K562 (cell line): ENCODE results near the gene PRRC2B. TPM values are rescaled to one million over a fixed set of nuclear protein-coding genes. Genes with fewer than 3 reads are reported as not detected.

Experiments
- ATAC-seq: fragments of 200-7000 bp; cut with Tn5 transposase; 3 replicates; pipeline ENCODE4 v1.9.1; 2020; ENCODE audit warnings: moderate library complexity
- BruUV-seq: library from RNA; stranded (reverse); fragments of 400-500 nt; replicated peaks from 2 replicates; lab custom pipeline; 2021; lab: Mats Ljungman, UMichigan
- CTCF ChIA-PET: fragments of 300-600 bp; formaldehyde crosslinking; extraction: SDS; loops from one replicate; lab custom pipeline; 2021; ENCODE audit warnings: low intra/inter-chr PET ratio; lab: Yijun Ruan, JAX
- POLR2A ChIA-PET: fragments of 300-600, 350-650 bp; sonication (Branson Sonifier 250); formaldehyde crosslinking; extraction: SDS; loops from one replicate; lab custom pipeline; 2021; ENCODE audit warnings: antibody characterized with exemption, inconsistent platforms; lab: Yijun Ruan, JAX
- DNase-seq, 4 experiments: peaks; one replicate each; pipeline versions ENCODE4 v3.0.0 to v3.0.0-alpha.2; 2011 to 2018; ENCODE audit warnings: low spot score in 3 of 4, mixed read lengths in 3 of 4; ENCODE audit errors: extremely low read depth in 1 of 4
- FAIRE-seq: peaks from 2 replicates; lab custom pipeline; 2011; peaks lifted over from hg19 to GRCh38; lab: Jason Lieb, UNC
- H2AFZ ChIP-seq: 2 replicates; pipeline ENCODE4 v1.6.0; 2011; ENCODE audit warnings: low read depth, low read length, control low read depth, inconsistent platforms
- H3K27ac ChIP-seq: fragments of 200-600 bp; 3 replicates; pipeline ENCODE4 v1.8.0; 2011; ENCODE audit warnings: low read depth, mild to moderate bottlenecking, control low read depth, inconsistent platforms, low read length, moderate library complexity, mixed read lengths; ENCODE audit errors: extremely low read depth
- H3K27me3 ChIP-seq, 2 experiments: fragments of 300-600 bp in 1 of 2; 2 replicates in 1 of 2; 3 replicates in 1 of 2; pipeline versions ENCODE4 v1.6.0 to v1.8.0; 2011; ENCODE audit warnings: inconsistent platforms in 2 of 2, low read length in 2 of 2, mild to moderate bottlenecking in 1 of 2, mixed read lengths in 1 of 2, moderate library complexity in 1 of 2; ENCODE audit not compliant: control insufficient read depth in 2 of 2, insufficient read depth in 2 of 2
- H3K36me3 ChIP-seq: fragments of 300-600 bp; 3 replicates; pipeline ENCODE4 v1.8.0; 2011; ENCODE audit warnings: mild to moderate bottlenecking, low read length, inconsistent platforms; ENCODE audit not compliant: control insufficient read depth, insufficient read depth
- H3K4me1 ChIP-seq, 2 experiments: fragments of 200-600 bp in 1 of 2; replicated peaks in 1 of 2; 2 replicates in 1 of 2; 3 replicates in 1 of 2; pipeline versions ENCODE4 v1.5.1 to v1.8.0; 2011; ENCODE audit warnings: inconsistent platforms in 2 of 2, low read length in 2 of 2, mild to moderate bottlenecking in 1 of 2, mixed read lengths in 1 of 2, moderate library complexity in 1 of 2; ENCODE audit not compliant: control insufficient read depth in 2 of 2, insufficient read depth in 2 of 2
- H3K4me2 ChIP-seq: 2 replicates; pipeline ENCODE4 v1.6.1; 2011; ENCODE audit warnings: low read length, control low read depth, inconsistent platforms, mixed read lengths; ENCODE audit not compliant: insufficient read depth
- H3K4me3 ChIP-seq: fragments of 200-600 bp; sonication (generic), shearing (Covaris generic); 2 replicates; pipeline ENCODE4 v1.5.1; 2016; ENCODE audit warnings: control low read depth, inconsistent platforms
- H3K79me2 ChIP-seq: fragments of 200-600 bp; 3 replicates; pipeline ENCODE4 v1.8.0; 2011; ENCODE audit warnings: low read length, inconsistent platforms; ENCODE audit not compliant: control insufficient read depth, insufficient read depth
- H3K9ac ChIP-seq, 2 experiments: 2 replicates each; pipeline versions ENCODE4 v1.6.0 to v1.6.1; 2011; ENCODE audit warnings: low read depth in 2 of 2, low read length in 2 of 2, control low read depth in 1 of 2, inconsistent platforms in 1 of 2, mild to moderate bottlenecking in 1 of 2, mixed read lengths in 1 of 2; ENCODE audit not compliant: insufficient read depth in 1 of 2
- H3K9me1 ChIP-seq: one replicate; pipeline ENCODE4 v1.6.0; 2011; ENCODE audit warnings: inconsistent platforms, mild to moderate bottlenecking, low read length, moderate library complexity; ENCODE audit not compliant: control insufficient read depth, insufficient read depth
- H3K9me3 ChIP-seq: replicated peaks from 2 replicates; pipeline ENCODE4 v1.5.1; 2011; ENCODE audit warnings: low read depth, low read length, inconsistent platforms; ENCODE audit not compliant: control insufficient read depth, insufficient read depth
- H4K20me1 ChIP-seq: replicated peaks from 2 replicates; pipeline ENCODE4 v1.6.1; 2011; ENCODE audit warnings: low read length, inconsistent platforms, mixed read lengths; ENCODE audit not compliant: control insufficient read depth, insufficient read depth
- CBX1 ChIP-seq: sonication (generic); IDR thresholded peaks from 2 replicates; pipeline ENCODE4 v1.6.1; 2016; ENCODE audit warnings: antibody characterized with exemption, low read depth, mild to moderate bottlenecking
- CEBPG ChIP-seq, 3 experiments: fragments of 200-800 bp in 1 of 3; sonication (Bioruptor generic) in 1 of 3; sonication (generic) in 1 of 3; formaldehyde crosslinking in 1 of 3; IDR thresholded peaks in 2 of 3; conservative IDR thresholded peaks in 1 of 3; 2 replicates each; pipeline versions ENCODE4 v1.6.1 to v1.8.0; 2016 to 2022; ENCODE audit warnings: missing compliant biosample characterization in 2 of 3, missing genetic modification characterization in 2 of 3, mild to moderate bottlenecking in 1 of 3, missing genetic modification reagents in 1 of 3
- CHCHD3 ChIP-seq: fragments of 250-450 bp; sonication (Bioruptor Pico); IDR thresholded peaks from 2 replicates; pipeline ENCODE4 v2.1.2; 2022; ENCODE audit warnings: mild to moderate bottlenecking
- CHD2 ChIP-seq: IDR thresholded peaks from 2 replicates; pipeline ENCODE4 v1.6.1; 2011; ENCODE audit warnings: low read depth, low read length
- MIER1 ChIP-seq: fragments of 450-650 bp; IDR thresholded peaks from 2 replicates; pipeline ENCODE4 v1.6.1; 2016; ENCODE audit warnings: antibody characterized with exemption, mild to moderate bottlenecking, low read depth
- NFATC3 ChIP-seq: fragments of 450-650 bp; IDR thresholded peaks from 2 replicates; pipeline ENCODE4 v1.6.1; 2017; ENCODE audit warnings: mild to moderate bottlenecking
- NR2C2 ChIP-seq, 2 experiments: fragments of 200-800 bp in 1 of 2; sonication (Bioruptor generic) in 1 of 2; sonication (generic) in 1 of 2; formaldehyde crosslinking in 1 of 2; IDR thresholded peaks; 2 replicates each; pipeline versions ENCODE4 v1.6.1 to v1.8.0; 2016 to 2022; ENCODE audit warnings: mild to moderate bottlenecking in 1 of 2, missing compliant biosample characterization in 1 of 2, missing genetic modification characterization in 1 of 2, missing genetic modification reagents in 1 of 2
- POLR2H ChIP-seq: IDR thresholded peaks from 2 replicates; pipeline ENCODE4 v1.6.1; 2016; ENCODE audit warnings: missing genetic modification characterization, low read depth, mild to moderate bottlenecking, control low read depth, missing compliant biosample characterization, moderate library complexity
- TEAD1 ChIP-seq, 2 experiments: fragments of 450-650 bp in 1 of 2; sonication (generic) in 1 of 2; formaldehyde crosslinking; IDR thresholded peaks; 2 replicates each; pipeline versions ENCODE4 v1.4.0 to v1.8.0; 2020 to 2022; ENCODE audit warnings: mild to moderate bottlenecking in 2 of 2, missing genetic modification reagents in 1 of 2
- ZBTB8A ChIP-seq: fragments of 450-650 bp; IDR thresholded peaks from 2 replicates; pipeline ENCODE4 v1.6.1; 2018; ENCODE audit warnings: mild to moderate bottlenecking, moderate library complexity; ENCODE audit not compliant: partially characterized antibody
- ZKSCAN1 ChIP-seq: fragments of 150-350 bp; IDR thresholded peaks from 2 replicates; pipeline ENCODE4 v1.6.1; 2016; ENCODE audit warnings: low read depth, low read length
- ZNF583 ChIP-seq: fragments of 250-450 bp; sonication (Bioruptor Pico); IDR thresholded peaks from 2 replicates; pipeline ENCODE4 v1.4.0; 2020
- ZSCAN29 ChIP-seq: fragments of 450-650 bp; IDR thresholded peaks from 2 replicates; pipeline ENCODE4 v1.6.1; 2017
- WGBS: fragments of 100-300 bp; shearing (Covaris generic); methylation state at CpG from one replicate; pipeline ENCODE4 v1.1.6; 2016; ENCODE audit warnings: low coverage, mixed read lengths; ENCODE audit not compliant: insufficient coverage; ENCODE audit errors: missing lambda C conversion rate; 5-methylcytosine and 5-hydroxymethylcytosine counted together
- in situ Hi-C: fragments of 300-500 bp; cut with MboI; formaldehyde crosslinking; loops from 4 replicates; pipeline ENCODE4 v1.15.0; 2018; ENCODE audit warnings: inconsistent platforms, mixed read lengths
- intact Hi-C: fragments of 100-400 bp; cut with micrococcal nuclease; formaldehyde crosslinking; loops from 2 replicates; pipeline ENCODE4 v1.14.2; 2022
- polyA plus RNA-seq, 8 experiments: library from polyadenylated mRNA; depleted of rRNA in 4 of 8; stranded (reverse) in 5 of 8; unstranded in 3 of 8; fragments of >200 nt; fragmentation: Nextera tagmentation in 2 of 8; fragmentation: Illumina TruSeq in 1 of 8; extraction: Ambion mirVana in 2 of 8; extraction: Trizol in 1 of 8; gene quantifications; 2 replicates each; pipeline versions ENCODE4 v1.2.1 to v1.2.3, GENCODE V29; 2011 to 2014; ENCODE audit warnings: inconsistent platforms in 1 of 8, missing spikeins in 1 of 8
- total RNA-seq, 7 experiments: library from RNA; depleted of rRNA in 6 of 7; stranded (reverse); fragments of >200 nt in 6 of 7; fragmentation: Illumina TruSeq in 2 of 7; extraction: Trizol in 2 of 7; gene quantifications; 2 replicates each; pipeline versions ENCODE4 v1.2.1 to v1.2.3, GENCODE V29; 2011 to 2021; ENCODE audit warnings: low replicate concordance in 1 of 7
- TF ChIP-seq, protein P1 (sequence below): fragments of 250-450 bp; sonication (Bioruptor Pico); IDR thresholded peaks from 2 replicates; pipeline ENCODE4 v1.5.0; 2021; ENCODE audit warnings: mild to moderate bottlenecking, borderline replicate concordance
- TF ChIP-seq, protein P2 (sequence below): fragments of 250-450 bp; sonication (Bioruptor Pico); IDR thresholded peaks from 2 replicates; pipeline ENCODE4 v1.5.0; 2021; ENCODE audit warnings: mild to moderate bottlenecking, moderate library complexity
- TF ChIP-seq, protein P3 (sequence below): sonication (generic); formaldehyde crosslinking; IDR thresholded peaks from 2 replicates; pipeline ENCODE4 v1.8.1; 2023; ENCODE audit warnings: mild to moderate bottlenecking, missing genetic modification reagents

PRRC2B gene
- total and polyA plus RNA-seq, 9 of the 15 experiments (the other 6 are each of a cell fraction or from before 2014, with no cell fraction given), result 0.34 to 125 (median 30.9) TPM

DNA sequence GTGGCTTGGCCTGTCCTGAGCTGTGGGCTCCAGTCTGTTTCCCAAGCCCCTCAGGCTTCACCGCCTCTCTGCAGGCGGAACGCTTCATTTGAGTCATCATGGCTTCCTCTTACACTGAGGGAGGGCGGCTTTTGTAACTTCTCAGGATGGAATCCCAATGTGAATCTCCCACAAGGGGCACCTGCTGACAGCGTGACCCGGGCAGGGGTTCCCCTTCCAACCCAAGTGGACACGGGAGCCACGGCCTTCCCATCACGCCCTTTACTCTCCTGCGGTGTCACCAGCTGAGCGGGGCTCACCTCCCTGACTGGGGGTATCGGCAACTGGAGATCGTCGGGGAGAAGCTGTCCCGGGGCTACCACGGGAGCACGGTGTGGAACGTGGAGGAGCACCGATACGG is 124.7 kb downstream of the PRRC2B start:
- POLR2A ChIA-PET, result interaction anchor here (0.6 kb wide), 1 partner anchor 667 kb away, joined by 3 read pairs; no protein-coding TSS in a partner anchor
- Histone ChIP-seq H3K4me2 (no peak overlapping the region), H4K20me1 (no peaks in the 10 kb centered on the region), H2AFZ (no peak overlapping the region), H3K4me3 (no peak overlapping the region), H3K36me3 (peaks cover 81% of the 10 kb centered on the region; the same call in 2 of the 3 replicates), H3K27me3 (no peaks in the 10 kb centered on the region), H3K4me1 (peaks cover 0 to 10% of the 10 kb centered on the region in 2 experiments; a peak in 1 of 5 replicates), H3K27ac (no peak overlapping the region), H3K79me2 (no peaks in the 10 kb centered on the region), H3K9me1 (no peaks in the 10 kb centered on the region), H3K9ac (no peak overlapping the region; a peak in 1 of 4 replicates), H3K9me3 (no peaks in the 10 kb centered on the region)
- BruUV-seq, result no TSS peak
- no peak for FAIRE-seq
- DNase-seq, result no peak
- 91% methylated on average over 18 of the region's 20 CpGs for WGBS
- CTCF ChIA-PET, result no interaction called here
- in situ Hi-C loops, result loop anchor here (10.0 kb wide), 1 partner anchor 226 kb away; the partner anchor contains the start of gene RAPGEF1
- intact Hi-C loops, result no loop called here
- ATAC-seq, result no peak
- no peak for TF ChIP-seq CBX1
- TF ChIP-seq TEAD1 (CRISPR knock-in tag; IDR thresholded peaks at IDR 0.05), result no peak
- TF ChIP-seq, protein P1, sequence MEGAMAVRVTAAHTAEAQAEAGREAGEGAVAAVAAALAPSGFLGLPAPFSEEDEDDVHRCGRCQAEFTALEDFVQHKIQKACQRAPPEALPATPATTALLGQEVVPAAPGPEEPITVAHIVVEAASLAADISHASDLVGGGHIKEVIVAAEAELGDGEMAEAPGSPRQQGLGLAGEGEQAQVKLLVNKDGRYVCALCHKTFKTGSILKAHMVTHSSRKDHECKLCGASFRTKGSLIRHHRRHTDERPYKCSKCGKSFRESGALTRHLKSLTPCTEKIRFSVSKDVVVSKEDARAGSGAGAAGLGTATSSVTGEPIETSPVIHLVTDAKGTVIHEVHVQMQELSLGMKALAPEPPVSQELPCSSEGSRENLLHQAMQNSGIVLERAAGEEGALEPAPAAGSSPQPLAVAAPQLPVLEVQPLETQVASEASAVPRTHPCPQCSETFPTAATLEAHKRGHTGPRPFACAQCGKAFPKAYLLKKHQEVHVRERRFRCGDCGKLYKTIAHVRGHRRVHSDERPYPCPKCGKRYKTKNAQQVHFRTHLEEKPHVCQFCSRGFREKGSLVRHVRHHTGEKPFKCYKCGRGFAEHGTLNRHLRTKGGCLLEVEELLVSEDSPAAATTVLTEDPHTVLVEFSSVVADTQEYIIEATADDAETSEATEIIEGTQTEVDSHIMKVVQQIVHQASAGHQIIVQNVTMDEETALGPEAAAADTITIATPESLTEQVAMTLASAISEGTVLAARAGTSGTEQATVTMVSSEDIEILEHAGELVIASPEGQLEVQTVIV (CRISPR knock-in tag), result no peak
- TF ChIP-seq, protein P2, sequence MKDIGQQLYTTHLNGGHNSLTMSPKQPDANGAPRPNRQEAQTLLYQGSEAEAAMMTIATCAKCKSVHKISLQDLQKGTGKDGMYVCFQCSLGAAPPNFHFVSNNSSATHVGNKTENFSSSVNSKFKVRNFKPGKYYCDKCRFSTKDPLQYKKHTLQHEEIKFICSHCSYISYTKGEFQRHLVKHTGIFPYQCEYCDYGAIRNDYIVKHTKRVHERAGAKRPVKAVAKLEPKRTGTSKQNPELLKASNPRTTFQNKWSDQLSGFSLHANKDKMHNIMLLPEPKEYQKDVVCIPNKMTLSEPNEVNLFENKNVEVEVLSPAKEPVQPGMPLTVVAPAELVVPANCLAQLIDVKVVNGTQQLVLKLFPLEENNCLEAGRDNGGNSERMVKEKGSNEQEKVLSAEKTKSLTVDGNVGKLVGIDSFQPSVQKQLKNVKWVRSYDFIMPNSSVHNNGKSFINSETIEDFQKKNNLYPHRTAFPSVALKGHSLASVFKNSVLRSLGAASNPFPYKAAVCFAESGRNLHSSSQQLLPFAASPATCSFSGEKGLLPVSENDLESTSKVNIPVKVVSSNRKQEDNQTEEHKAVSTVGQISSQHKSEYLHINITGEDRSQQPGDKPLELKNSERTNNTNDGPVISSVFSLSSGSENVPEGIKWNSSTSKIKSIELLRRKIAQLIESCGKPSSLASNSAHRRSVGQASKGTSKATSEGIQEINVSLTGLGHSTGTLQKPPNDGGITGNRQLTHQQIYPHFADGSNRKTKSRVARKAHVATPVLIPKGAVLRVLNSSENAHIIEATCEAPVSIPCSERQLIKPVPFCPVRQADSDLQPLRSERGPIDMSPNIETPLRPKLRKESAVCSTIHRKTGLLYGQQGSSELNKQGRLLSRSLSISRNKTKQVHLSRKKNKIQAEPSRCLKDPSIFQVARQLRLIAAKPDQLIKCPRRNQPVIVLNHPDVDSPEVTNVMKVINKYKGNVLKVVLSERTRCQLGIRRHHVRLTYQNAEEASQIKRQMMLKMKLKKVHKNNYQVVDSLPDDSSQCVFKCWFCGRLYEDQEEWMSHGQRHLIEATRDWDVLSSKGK (CRISPR knock-in tag), result no peak
- TF ChIP-seq, protein P3, sequence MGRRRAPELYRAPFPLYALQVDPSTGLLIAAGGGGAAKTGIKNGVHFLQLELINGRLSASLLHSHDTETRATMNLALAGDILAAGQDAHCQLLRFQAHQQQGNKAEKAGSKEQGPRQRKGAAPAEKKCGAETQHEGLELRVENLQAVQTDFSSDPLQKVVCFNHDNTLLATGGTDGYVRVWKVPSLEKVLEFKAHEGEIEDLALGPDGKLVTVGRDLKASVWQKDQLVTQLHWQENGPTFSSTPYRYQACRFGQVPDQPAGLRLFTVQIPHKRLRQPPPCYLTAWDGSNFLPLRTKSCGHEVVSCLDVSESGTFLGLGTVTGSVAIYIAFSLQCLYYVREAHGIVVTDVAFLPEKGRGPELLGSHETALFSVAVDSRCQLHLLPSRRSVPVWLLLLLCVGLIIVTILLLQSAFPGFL, result no peak
- TF ChIP-seq CHD2, result no peak
- no peak for TF ChIP-seq NFATC3
- no peak for TF ChIP-seq POLR2H (tag)
- TF ChIP-seq ZKSCAN1, result no peak
- no peak for TF ChIP-seq MIER1
- TF ChIP-seq NR2C2 (CRISPR knock-in tag; IDR thresholded peaks at IDR 0.05), result no peak
- TF ChIP-seq NR2C2 (tag; IDR thresholded peaks at IDR 0.05), result no peak
- no peak for TF ChIP-seq CHCHD3 (CRISPR knock-in tag)
- no peak for TF ChIP-seq ZSCAN29
- no peak for TF ChIP-seq ZBTB8A
- no peak for TF ChIP-seq CEBPG (CRISPR knock-in tag; IDR thresholded peaks at IDR 0.05)
- no peak for TF ChIP-seq CEBPG (tag; conservative IDR thresholded peaks at IDR 0.05 in 1 of 2, IDR thresholded peaks at IDR 0.05 in 1 of 2)
- TF ChIP-seq ZNF583, result no peak
